Naive thymus-derived CD4-positive, alpha-beta T cell (primary cell): ENCODE results near the gene DLG2. TPM values are rescaled to one million over a fixed set of nuclear protein-coding genes. Genes with fewer than 3 reads are reported as not detected.

Source experiments
- ATAC-seq: fragments of 150-1000 bp; cut with Tn5 transposase; 2 replicates; pipeline ENCODE4 v1.10.0; 2021; ENCODE audit warnings: mild to moderate bottlenecking, moderate library complexity
- CTCF ChIA-PET: fragments of 350-600 bp; sonication (Branson Sonifier 250); formaldehyde crosslinking; loops from one replicate; lab custom pipeline; 2021; ENCODE audit warnings: antibody characterized with exemption; lab: Charles Lee
- POLR2A ChIA-PET: fragments of 350-600 bp; sonication (Branson Sonifier 250); formaldehyde crosslinking; loops from one replicate; lab custom pipeline; 2021; ENCODE audit warnings: antibody characterized with exemption, inconsistent platforms; lab: Charles Lee
- DNase-seq, 9 donors: peaks; one replicate each; pipeline versions ENCODE4 v3.0.0 to v3.0.0-alpha.2; 2020 to 2022; ENCODE audit warnings: mixed read lengths in 1 of 9
- H3K27ac ChIP-seq: one replicate; pipeline ENCODE4 v1.7.0; 2013; ENCODE audit warnings: mild to moderate bottlenecking, low read depth, low read length, moderate library complexity
- H3K27me3 ChIP-seq, 2 donors: one replicate each; pipeline ENCODE4 v1.7.0; 2013; ENCODE audit warnings: low read length in 2 of 2, mild to moderate bottlenecking in 2 of 2, moderate library complexity in 2 of 2; ENCODE audit not compliant: control insufficient read depth in 2 of 2, insufficient read depth in 2 of 2
- H3K36me3 ChIP-seq, 3 experiments: 1 replicate in 2 of 3; 2 replicates in 1 of 3; pipeline ENCODE4 v1.7.0; 2013; ENCODE audit warnings: low read length in 3 of 3, mild to moderate bottlenecking in 3 of 3, moderate library complexity in 1 of 3; ENCODE audit not compliant: insufficient read depth in 3 of 3, control insufficient read depth in 2 of 3
- H3K4me1 ChIP-seq, 2 donors: one replicate each; pipeline ENCODE4 v1.7.0; 2013; ENCODE audit warnings: low read length in 2 of 2, mild to moderate bottlenecking in 2 of 2, moderate library complexity in 1 of 2; ENCODE audit not compliant: control insufficient read depth in 2 of 2, insufficient read depth in 2 of 2
- H3K4me3 ChIP-seq: 2 replicates; pipeline ENCODE4 v1.7.0; 2013; ENCODE audit warnings: mild to moderate bottlenecking, low read length
- H3K9me3 ChIP-seq, 3 experiments: 1 replicate in 2 of 3; 2 replicates in 1 of 3; pipeline ENCODE4 v1.7.0; 2013; ENCODE audit warnings: low read length in 3 of 3; ENCODE audit not compliant: control insufficient read depth in 2 of 3
- H3K27ac Mint-ChIP-seq, 9 donors: one replicate each; pipeline ENCODE4 v1.8.0; 2020 to 2022; ENCODE audit warnings: mixed read lengths in 9 of 9, mild to moderate bottlenecking in 8 of 9, moderate library complexity in 5 of 9, inconsistent platforms in 2 of 9
- H3K27me3 Mint-ChIP-seq, 5 donors: one replicate each; pipeline ENCODE4 v1.8.0; 2021 to 2022; ENCODE audit warnings: mixed read lengths in 5 of 5, mild to moderate bottlenecking in 1 of 5
- H3K36me3 Mint-ChIP-seq, 5 donors: one replicate each; pipeline ENCODE4 v1.8.0; 2020 to 2022; ENCODE audit warnings: mixed read lengths in 5 of 5, mild to moderate bottlenecking in 3 of 5, inconsistent platforms in 1 of 5
- H3K4me1 Mint-ChIP-seq, 7 donors: one replicate each; pipeline ENCODE4 v1.8.0; 2020 to 2022; ENCODE audit warnings: mixed read lengths in 7 of 7, mild to moderate bottlenecking in 3 of 7, inconsistent platforms in 1 of 7
- H3K4me3 Mint-ChIP-seq, 10 donors: one replicate each; pipeline ENCODE4 v1.8.0; 2020 to 2022; ENCODE audit warnings: mild to moderate bottlenecking in 10 of 10, mixed read lengths in 10 of 10, moderate library complexity in 6 of 10, inconsistent platforms in 2 of 10
- H3K9me3 Mint-ChIP-seq, 11 donors: one replicate each; pipeline ENCODE4 v1.8.0; 2020 to 2022; ENCODE audit warnings: mixed read lengths in 11 of 11, mild to moderate bottlenecking in 4 of 11, inconsistent platforms in 1 of 11, moderate library complexity in 1 of 11
- intact Hi-C, 2 donors: fragments of 100-400 bp; cut with micrococcal nuclease; formaldehyde crosslinking; loops; one replicate each; pipeline ENCODE4 v1.15.1; 2023
- polyA plus RNA-seq, 2 donors: library from polyadenylated mRNA; unstranded; fragments of 300-500 nt; fragmentation: Illumina TruSeq; gene quantifications; one replicate each; pipeline ENCODE4 v1.2.3, GENCODE V29; 2021
- total RNA-seq, 6 experiments: library from RNA in 5 of 6; stranded (reverse) in 5 of 6; gene quantifications; 1 replicate in 5 of 6; 2 replicates in 1 of 6; pipeline ENCODE4 v1.2.3 and lab custom pipeline; 2021 to 2026

The DLG2 gene
- total and polyA plus RNA-seq, 7 experiments from 2014 or later, result 0.64 to 6.1 (median 3.7) TPM

DNA sequence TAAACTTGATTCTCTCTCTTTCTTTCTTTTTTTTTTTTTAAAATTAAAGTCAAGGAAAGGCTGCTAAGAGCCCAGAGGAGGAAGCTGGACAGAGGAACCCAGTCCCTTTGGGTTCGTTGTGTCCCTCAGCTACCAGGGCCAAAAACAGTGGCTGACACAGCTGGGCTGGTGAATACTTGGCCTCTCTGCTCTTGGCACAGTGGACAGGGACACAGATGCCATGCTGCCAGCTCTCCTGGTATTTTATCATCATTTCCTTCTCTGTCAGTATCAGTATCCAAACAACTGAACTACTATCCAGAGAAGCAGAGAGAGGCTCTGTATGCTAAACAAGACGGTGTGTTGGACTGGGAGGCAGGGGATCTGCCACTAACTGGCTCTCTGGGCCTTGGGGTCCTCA, 2217.3 kb downstream of the DLG2 start:
- Histone ChIP-seq H3K36me3 (no peaks in the 10 kb centered on the region), H3K4me3 (no peak overlapping the region), H3K9me3 (no peaks in the 10 kb centered on the region), H3K27me3 (no peaks in the 10 kb centered on the region), H3K27ac (no peak overlapping the region), H3K4me1 (no peaks in the 10 kb centered on the region)
- ATAC-seq, result no peak
- Mint-ChIP-seq H3K4me3 (no peak overlapping the region), H3K27me3 (peaks cover 0 to 3% (median 0%) of the 10 kb centered on the region in 5 donors), H3K4me1 (peaks cover 0 to 2% (median 0%) of the 10 kb centered on the region in 7 donors), H3K36me3 (no peaks in the 10 kb centered on the region), H3K27ac (no peak overlapping the region), H3K9me3 (peaks cover 0 to 18% (median 4%) of the 10 kb centered on the region in 11 donors)
- intact Hi-C loops, result no loop called here
- no peak for DNase-seq
- POLR2A ChIA-PET, result interaction anchor here (0.7 kb wide), 1 partner anchor 32 kb away, joined by 7 read pairs; no protein-coding TSS in a partner anchor
- CTCF ChIA-PET, result no interaction called here

DNA sequence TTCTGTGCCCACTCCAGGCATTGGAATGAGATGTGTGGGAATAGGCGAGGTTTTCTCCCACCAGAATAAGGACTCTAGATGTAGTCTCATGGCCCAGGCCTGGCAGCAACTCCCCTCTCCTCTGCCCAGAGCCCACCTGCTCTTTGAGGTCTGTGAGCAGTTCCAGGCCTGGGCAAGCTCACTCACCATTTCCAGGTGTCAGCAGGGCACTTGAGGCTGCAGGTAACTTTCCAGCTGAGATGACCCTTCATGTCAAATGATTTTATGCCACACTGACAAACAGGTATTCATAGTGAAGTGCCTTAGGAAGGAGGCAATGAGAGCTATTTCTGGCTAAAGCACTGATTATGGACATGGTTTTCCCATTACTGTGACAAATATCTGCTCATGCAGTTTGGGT, 2217.7 kb downstream of the DLG2 start:
- ATAC-seq (no peak), DNase-seq (no peak)
- Histone ChIP-seq H3K9me3 (no peaks in the 10 kb centered on the region), H3K27me3 (no peaks in the 10 kb centered on the region), H3K27ac (no peak overlapping the region), H3K36me3 (no peaks in the 10 kb centered on the region), H3K4me1 (no peaks in the 10 kb centered on the region), H3K4me3 (no peak overlapping the region)
- Mint-ChIP-seq H3K27me3 (peaks cover 0 to 3% (median 0%) of the 10 kb centered on the region in 5 donors), H3K9me3 (peaks cover 0 to 14% (median 4%) of the 10 kb centered on the region in 11 donors), H3K27ac (no peak overlapping the region), H3K4me1 (peaks cover 0 to 2% (median 0%) of the 10 kb centered on the region in 7 donors), H3K36me3 (no peaks in the 10 kb centered on the region), H3K4me3 (no peak overlapping the region)
- ChIA-PET POLR2A (interaction anchor here (0.7 kb wide), 1 partner anchor 32 kb away, joined by 7 read pairs; no protein-coding TSS in a partner anchor), CTCF (no interaction called here)
- intact Hi-C loops, result no loop called here

DNA sequence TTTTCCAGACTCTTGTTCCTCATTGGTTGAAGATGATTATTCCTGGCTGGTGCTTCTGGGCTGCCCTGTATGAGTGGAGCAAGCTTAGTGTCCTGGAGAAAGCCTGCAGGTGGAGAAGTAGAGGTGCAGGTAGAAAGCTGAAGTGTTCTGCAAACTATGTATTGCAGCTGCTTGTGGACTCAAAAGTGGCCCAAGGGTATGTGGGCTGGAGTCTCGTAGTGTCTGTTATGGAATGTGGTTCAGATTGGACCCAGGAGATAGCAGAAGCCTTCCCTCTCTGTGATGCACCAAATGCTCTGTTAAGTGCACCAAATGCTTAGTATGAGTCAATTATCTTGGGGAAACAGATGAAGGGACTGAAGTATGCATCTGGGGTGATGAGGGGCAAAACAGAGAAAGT, 2218.2 kb downstream of the DLG2 start:
- peaks cover 0 to 4% (median 0%) of the 10 kb centered on the region in 5 donors for H3K27me3 Mint-ChIP-seq
- H3K36me3 Mint-ChIP-seq, result no peaks in the 10 kb centered on the region
- intact Hi-C loops, result no loop called here
- Histone ChIP-seq H3K27me3 (no peaks in the 10 kb centered on the region), H3K4me3 (no peak overlapping the region), H3K4me1 (no peaks in the 10 kb centered on the region), H3K36me3 (no peaks in the 10 kb centered on the region), H3K27ac (no peak overlapping the region), H3K9me3 (no peaks in the 10 kb centered on the region)
- H3K4me1 Mint-ChIP-seq, result peaks cover 0 to 2% (median 0%) of the 10 kb centered on the region in 7 donors
- ATAC-seq (no peak), DNase-seq (no peak)
- no peak overlapping the region for H3K27ac Mint-ChIP-seq
- H3K4me3 Mint-ChIP-seq, result no peak overlapping the region
- H3K9me3 Mint-ChIP-seq, result peaks cover 0 to 13% (median 3%) of the 10 kb centered on the region in 11 donors
- CTCF ChIA-PET, result no interaction called here
- POLR2A ChIA-PET, result interaction anchor here (0.7 kb wide), 1 partner anchor 33 kb away, joined by 7 read pairs; no protein-coding TSS in a partner anchor

Other genes starting within 250 kb of the DLG2 start
- 10 to 100 TPM; 22.1 to 50.4 (median 36.4) TPM for gene TMEM126B, start 1.2 kb upstream of the DLG2 start, total RNA-seq
- gene TMEM126B, start 1.2 kb upstream of the DLG2 start, polyA plus RNA-seq, result 10 to 100 TPM; 47.1 to 59.3 TPM
- gene TMEM126A, start 20.6 kb upstream of the DLG2 start, total RNA-seq, result 10 to 100 TPM; 17.8 to 40.8 (median 18.9) TPM
- gene TMEM126A, start 20.6 kb upstream of the DLG2 start, polyA plus RNA-seq, result 10 to 100 TPM; 63.0 to 68.0 TPM
- gene CREBZF, start 37.8 kb upstream of the DLG2 start, total RNA-seq, result 100 to 1,000 TPM in 2 of 5 experiments, 10 to 100 TPM in 3; 56.9 to 114 (median 59.7) TPM
- gene CREBZF, start 37.8 kb upstream of the DLG2 start, polyA plus RNA-seq, result 10 to 100 TPM; 13.0 to 16.8 TPM
- gene CCDC89, start 58.9 kb upstream of the DLG2 start, total RNA-seq, result 1 to 10 TPM in 1 of 5 experiments, under 1 TPM in 1, not detected in 3; 0.73 to 1.2 TPM
- gene CCDC89, start 58.9 kb upstream of the DLG2 start, polyA plus RNA-seq, result not detected
- gene SYTL2, start 183.8 kb upstream of the DLG2 start, total RNA-seq, result 10 to 100 TPM; 24.8 to 62.9 (median 27.5) TPM
- gene SYTL2, start 183.8 kb upstream of the DLG2 start, polyA plus RNA-seq, result 10 to 100 TPM; 12.0 to 33.3 TPM
- gene CCDC83, start 228.0 kb upstream of the DLG2 start, total RNA-seq, result not detected
- gene CCDC83, start 228.0 kb upstream of the DLG2 start, polyA plus RNA-seq, result not detected